ENCODE measurements around the gene MYBBP1A.

The MYBBP1A gene

GRCh38 chr17:4516735-4517134, 38.4 kb downstream of the MYBBP1A start:
- no peak overlapping the region for H3K4me3 ChIP-seq (ENCODE audit: low read depth, low read length)
- no peak for TF ChIP-seq CTCF (IDR thresholded peaks at IDR 0.05; ENCODE audit: low read depth, low read length, missing control alignments)
- no peak for DNase-seq (ENCODE audit: low read depth)

DNA sequence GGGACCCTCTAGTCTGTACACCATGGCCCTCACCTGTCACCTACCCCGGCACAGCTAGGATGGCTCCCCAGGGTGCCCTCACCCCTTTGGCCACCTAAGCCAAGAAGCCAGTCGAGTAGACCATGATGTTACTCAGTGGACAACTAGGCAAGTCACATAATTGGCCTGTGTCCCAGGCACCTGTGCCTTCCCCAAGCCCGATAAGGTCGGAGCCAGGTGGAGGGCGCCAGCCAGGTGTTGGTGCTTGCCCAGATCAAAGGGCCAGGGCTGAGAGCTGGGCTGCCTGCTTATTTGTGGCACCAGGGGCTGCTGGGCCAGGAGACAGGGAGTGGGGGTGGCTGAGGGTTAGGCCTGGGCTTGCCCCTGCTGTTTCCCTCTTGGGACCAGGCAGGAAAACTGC, 39.7 kb downstream of the MYBBP1A start:
- DNase-seq (ENCODE audit: low read depth) = no peak
- H3K4me3 ChIP-seq (ENCODE audit: low read depth, low read length) = no peak overlapping the region
- TF ChIP-seq CTCF (IDR thresholded peaks at IDR 0.05; ENCODE audit: low read depth, low read length, missing control alignments) = no peak

DNA sequence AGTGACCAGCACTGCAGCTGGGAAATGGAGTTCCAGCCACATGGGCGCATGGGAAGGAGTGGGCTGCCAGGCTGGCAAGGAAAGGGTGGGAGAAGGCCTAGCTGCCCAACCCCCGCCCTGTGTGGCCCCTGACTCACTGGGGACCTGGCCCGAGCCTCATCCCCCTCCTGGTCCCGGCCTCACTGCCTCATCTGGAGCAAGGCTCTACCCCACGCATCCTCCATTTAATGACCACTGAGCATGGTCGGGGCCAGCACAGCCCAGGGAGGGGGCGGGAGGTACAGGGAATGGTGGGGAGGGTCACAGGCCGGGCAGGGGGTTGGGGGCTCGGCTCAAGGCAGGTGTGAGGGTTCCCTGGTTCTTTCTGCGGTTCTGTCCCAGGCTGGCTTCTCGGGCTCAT, 40.4 kb downstream of the MYBBP1A start:
- TF ChIP-seq CTCF (IDR thresholded peaks at IDR 0.05; ENCODE audit: low read depth, low read length, missing control alignments) = no peak
- no peak overlapping the region for H3K4me3 ChIP-seq (ENCODE audit: low read depth, low read length)
- no peak for DNase-seq (ENCODE audit: low read depth)

DNA sequence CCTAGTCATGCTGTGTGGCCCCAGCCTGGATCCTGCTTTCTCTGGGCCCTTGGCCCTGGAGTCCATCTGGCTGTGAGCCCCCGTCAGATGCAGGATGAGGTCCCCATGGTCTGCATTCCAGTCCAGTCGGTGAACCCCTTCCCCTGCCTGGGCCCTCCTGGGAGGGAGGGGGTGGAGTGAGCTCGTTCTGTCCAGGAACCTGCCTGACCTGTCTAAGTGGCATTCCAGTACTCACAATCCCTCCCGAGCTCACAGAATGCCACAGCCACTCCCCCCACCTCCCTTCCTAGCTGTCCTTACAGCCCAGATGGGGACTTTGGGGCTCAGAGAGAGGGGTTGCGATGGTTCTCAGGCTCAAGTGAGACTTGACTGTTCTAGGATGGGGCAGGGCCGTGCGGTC, 41.0 kb downstream of the MYBBP1A start:
- H3K4me3 ChIP-seq (ENCODE audit: low read depth, low read length) = no peak overlapping the region
- DNase-seq (ENCODE audit: low read depth) = no peak
- TF ChIP-seq CTCF (IDR thresholded peaks at IDR 0.05; ENCODE audit: low read depth, low read length, missing control alignments) = no peak

GRCh38 chr17:4513113-4514032, 41.8 kb downstream of the MYBBP1A start:
- TF ChIP-seq CTCF (IDR thresholded peaks at IDR 0.05; ENCODE audit: low read depth, low read length, missing control alignments) = no peak
- H3K4me3 ChIP-seq (ENCODE audit: low read depth, low read length) = no peak overlapping the region
- DNase-seq (ENCODE audit: low read depth) = no peak

GRCh38 chr17:4512156-4513112, 42.8 kb downstream of the MYBBP1A start:
- TF ChIP-seq CTCF (IDR thresholded peaks at IDR 0.05; ENCODE audit: low read depth, low read length, missing control alignments) = no peak

More at GRCh38 chr17:4512156-4513112, 42.8 kb downstream of the MYBBP1A start:
- no peak for DNase-seq (ENCODE audit: low read depth)
- H3K4me3 ChIP-seq (ENCODE audit: low read depth, low read length) = no peak overlapping the region
